Measurements from ENCODE around the gene KIAA1210. TPM values are rescaled to one million over a fixed set of nuclear protein-coding genes. Genes with fewer than 3 reads are reported as not detected.

The KIAA1210 gene
- total RNA-seq: 0.08 TPM
- long read RNA-seq: 0 reads

GRCh38 chrX:119127650-119128049, at the start of gene KIAA1210:
KIAA1210 (minus strand) TSS chrX:119127812; CDS start chrX:119123642, 4,170 bp downstream.
- intact Hi-C loops (cut with DNase I): no loop called here
- no peak for DNase-seq (ENCODE audit: low spot score)

- DNase-seq (ENCODE audit: low spot score): no peak
- intact Hi-C loops (cut with DNase I): no loop called here
Measured at GRCh38 chrX:119177278-119177677, 49.7 kb upstream of the KIAA1210 start.

GRCh38 chrX:119174900-119175299, 47.3 kb upstream of the KIAA1210 start:
- DNase-seq (ENCODE audit: low spot score): no peak
- intact Hi-C loops (cut with DNase I): no loop called here

- intact Hi-C loops (cut with DNase I): no loop called here
- DNase-seq (ENCODE audit: low spot score): no peak
Measured at GRCh38 chrX:119168104-119168503, 40.5 kb upstream of the KIAA1210 start.

GRCh38 chrX:119158226-119158625, 30.6 kb upstream of the KIAA1210 start:
- DNase-seq (ENCODE audit: low spot score): no peak
- intact Hi-C loops (cut with DNase I): no loop called here

- intact Hi-C loops (cut with DNase I): no loop called here
Measured at GRCh38 chrX:119156241-119156640, 28.6 kb upstream of the KIAA1210 start.

GRCh38 chrX:119155416-119156035, 27.9 kb upstream of the KIAA1210 start:
- intact Hi-C loops (cut with DNase I): no loop called here
- no peak for DNase-seq (ENCODE audit: low spot score)

More at GRCh38 chrX:119156241-119156640, 28.6 kb upstream of the KIAA1210 start:
- no peak for DNase-seq (ENCODE audit: low spot score)

- DNase-seq (ENCODE audit: low spot score): no peak
- intact Hi-C loops (cut with DNase I): no loop called here
Measured at GRCh38 chrX:119151051-119151380, 23.4 kb upstream of the KIAA1210 start.

- DNase-seq (ENCODE audit: low spot score): no peak
- intact Hi-C loops (cut with DNase I): no loop called here
Measured at GRCh38 chrX:119150163-119151050, 22.8 kb upstream of the KIAA1210 start.

GRCh38 chrX:119147486-119147885, 19.9 kb upstream of the KIAA1210 start:
- no peak for DNase-seq (ENCODE audit: low spot score)
- intact Hi-C loops (cut with DNase I): no loop called here

- intact Hi-C loops (cut with DNase I): no loop called here
- DNase-seq (ENCODE audit: low spot score): no peak
Measured at GRCh38 chrX:119145241-119145653, 17.6 kb upstream of the KIAA1210 start.

GRCh38 chrX:119134466-119134865, 6.9 kb upstream of the KIAA1210 start:
- no peak for DNase-seq (ENCODE audit: low spot score)
- intact Hi-C loops (cut with DNase I): no loop called here

GRCh38 chrX:119132961-119133360, 5.3 kb upstream of the KIAA1210 start:
- DNase-seq (ENCODE audit: low spot score): no peak
- intact Hi-C loops (cut with DNase I): no loop called here

- intact Hi-C loops (cut with DNase I): no loop called here
- no peak for DNase-seq (ENCODE audit: low spot score)
Measured at GRCh38 chrX:119132316-119132715, 4.7 kb upstream of the KIAA1210 start.

GRCh38 chrX:119130911-119131310, 3.3 kb upstream of the KIAA1210 start:
- intact Hi-C loops (cut with DNase I): no loop called here
- no peak for DNase-seq (ENCODE audit: low spot score)

- DNase-seq (ENCODE audit: low spot score): no peak
- intact Hi-C loops (cut with DNase I): no loop called here
Measured at GRCh38 chrX:119121341-119121740, 6.3 kb downstream of the KIAA1210 start.

GRCh38 chrX:119118780-119119395, 8.7 kb downstream of the KIAA1210 start:
- intact Hi-C loops (cut with DNase I): loop anchor here (5.0 kb wide), 1 partner anchor 98 kb away; no protein-coding TSS in a partner anchor
- DNase-seq (ENCODE audit: low spot score): no peak

- DNase-seq (ENCODE audit: low spot score): no peak
- intact Hi-C loops (cut with DNase I): no loop called here
Measured at GRCh38 chrX:119107206-119107605, 20.4 kb downstream of the KIAA1210 start.

- DNase-seq (ENCODE audit: low spot score): no peak
- intact Hi-C loops (cut with DNase I): no loop called here
Measured at GRCh38 chrX:119105826-119106225, 21.8 kb downstream of the KIAA1210 start.

GRCh38 chrX:119101168-119101567, 26.4 kb downstream of the KIAA1210 start:
- no peak for DNase-seq (ENCODE audit: low spot score)
- intact Hi-C loops (cut with DNase I): no loop called here

- no peak for DNase-seq (ENCODE audit: low spot score)
Measured at GRCh38 chrX:119095936-119096335, 31.7 kb downstream of the KIAA1210 start.

More at GRCh38 chrX:119095936-119096335, 31.7 kb downstream of the KIAA1210 start:
- intact Hi-C loops (cut with DNase I): no loop called here
